Measurements from ENCODE around the gene KREMEN1. TPM values are rescaled to one million over a fixed set of nuclear protein-coding genes. Genes with fewer than 3 reads are reported as not detected.

The KREMEN1 gene
- total RNA-seq, 1 donor from 2014 or later: 102 TPM

- Histone ChIP-seq H3K9me3 (replicated peaks) (no peaks in the 10 kb centered on the region), H3K4me3 (no peak overlapping the region), H3K4me1 (peaks cover 10% of the 10 kb centered on the region), H3K27ac (replicated peaks) (no peak overlapping the region), H3K27me3 (ENCODE audit: low read depth) (peaks cover 15% of the 10 kb centered on the region), H3K36me3 (no peaks in the 10 kb centered on the region)
- no peak for DNase-seq
- no peak for TF ChIP-seq CTCF (IDR thresholded peaks at IDR 0.05; ENCODE audit: borderline replicate concordance)
- intact Hi-C loops (cut with micrococcal nuclease): no loop called here
These were observed 135.0 kb downstream of the KREMEN1 start for GRCh38 chr22:29207562-29208501.

- Histone ChIP-seq H3K4me3 (no peak overlapping the region), H3K4me1 (peaks cover 6% of the 10 kb centered on the region), H3K9me3 (replicated peaks) (no peaks in the 10 kb centered on the region), H3K27ac (replicated peaks) (no peak overlapping the region), H3K27me3 (ENCODE audit: low read depth) (peaks cover 15% of the 10 kb centered on the region), H3K36me3 (no peaks in the 10 kb centered on the region)
- no peak for TF ChIP-seq CTCF (IDR thresholded peaks at IDR 0.05; ENCODE audit: borderline replicate concordance)
- DNase-seq: no peak
- intact Hi-C loops (cut with micrococcal nuclease): no loop called here
These were observed 135.6 kb downstream of the KREMEN1 start for GRCh38 chr22:29208502-29208862.

GRCh38 chr22:29208879-29209623 lies 136.2 kb downstream of the KREMEN1 start:
- H3K4me3 ChIP-seq: no peak overlapping the region
- no peaks in the 10 kb centered on the region for H3K36me3 ChIP-seq
- H3K27ac ChIP-seq (replicated peaks): no peak overlapping the region
- intact Hi-C loops (cut with micrococcal nuclease): no loop called here
- H3K27me3 ChIP-seq (ENCODE audit: low read depth): peaks cover 15% of the 10 kb centered on the region
- peaks cover 6% of the 10 kb centered on the region for H3K4me1 ChIP-seq
- no peaks in the 10 kb centered on the region for H3K9me3 ChIP-seq (replicated peaks)
- DNase-seq: peak; percentile 32
- TF ChIP-seq CTCF (IDR thresholded peaks at IDR 0.05; ENCODE audit: borderline replicate concordance): no peak

- intact Hi-C loops (cut with micrococcal nuclease): no loop called here
These were observed 136.7 kb downstream of the KREMEN1 start for GRCh38 chr22:29209624-29209929.

GRCh38 chr22:29211066-29211465 lies 138.2 kb downstream of the KREMEN1 start:
- H3K9me3 ChIP-seq (replicated peaks): no peaks in the 10 kb centered on the region
- H3K36me3 ChIP-seq: no peaks in the 10 kb centered on the region
- H3K4me1 ChIP-seq: peaks cover 5% of the 10 kb centered on the region
- no peak for DNase-seq
- no peak for TF ChIP-seq CTCF (IDR thresholded peaks at IDR 0.05; ENCODE audit: borderline replicate concordance)
- H3K27me3 ChIP-seq (ENCODE audit: low read depth): peaks cover 13% of the 10 kb centered on the region
- no peak overlapping the region for H3K27ac ChIP-seq (replicated peaks)
- H3K4me3 ChIP-seq: no peak overlapping the region
- intact Hi-C loops (cut with micrococcal nuclease): no loop called here

More at GRCh38 chr22:29209624-29209929, 136.7 kb downstream of the KREMEN1 start:
- no peak overlapping the region for H3K4me3 ChIP-seq
- H3K36me3 ChIP-seq: no peaks in the 10 kb centered on the region
- no peak for TF ChIP-seq CTCF (IDR thresholded peaks at IDR 0.05; ENCODE audit: borderline replicate concordance)
- no peak overlapping the region for H3K27ac ChIP-seq (replicated peaks)
- peaks cover 6% of the 10 kb centered on the region for H3K4me1 ChIP-seq
- H3K27me3 ChIP-seq (ENCODE audit: low read depth): peaks cover 15% of the 10 kb centered on the region
- no peaks in the 10 kb centered on the region for H3K9me3 ChIP-seq (replicated peaks)
- DNase-seq: no peak
